ENCODE data around the gene PAIP2B.
"Not testable (repeated sequence)": the region's sequence is repeated elsewhere in the genome, so short reads cannot be mapped to it uniquely, and the experiment has no call there.

PAIP2B gene

DNA sequence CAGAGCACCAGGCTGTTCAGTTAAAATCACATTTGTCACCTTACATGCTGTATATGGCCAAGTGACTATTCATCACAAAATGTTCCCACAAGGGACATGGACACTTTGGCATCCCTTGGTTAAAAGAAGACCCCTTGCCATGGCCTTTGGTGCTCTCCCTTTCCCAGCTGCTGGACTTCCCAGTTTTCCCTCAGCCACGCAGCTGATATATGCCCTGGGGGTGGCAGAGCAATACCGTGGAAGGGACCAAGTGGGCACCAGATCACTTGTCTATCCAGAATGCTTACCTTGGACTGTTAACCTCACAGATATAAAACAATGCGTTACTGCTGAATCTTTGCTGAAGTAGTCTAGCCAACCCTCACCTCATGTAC, 35.3 kb downstream of the PAIP2B start:
- Histone ChIP-seq H3K27me3 (ENCODE audit: insufficient read depth, insufficient read length) (no peaks in the 10 kb centered on the region), H3K9me3 (ENCODE audit: insufficient read depth, low read length) (no peaks in the 10 kb centered on the region), H3K9ac (ENCODE audit: insufficient read length, low read depth) (no peak overlapping the region), H3K36me3 (ENCODE audit: insufficient read depth, insufficient read length, low read length) (no peaks in the 10 kb centered on the region), H3K4me3 (ENCODE audit: insufficient read length, low read depth) (no peak overlapping the region), H3K4me1 (ENCODE audit: insufficient read depth, insufficient read length) (no peaks in the 10 kb centered on the region)
- TF ChIP-seq YY1 (IDR thresholded peaks at IDR 0.05; ENCODE audit: insufficient read depth, insufficient read length): no peak
- no peak for TF ChIP-seq ZNF274 (IDR thresholded peaks at IDR 0.05; ENCODE audit: low read depth, low read length)
- no peak for TF ChIP-seq SUZ12 (IDR thresholded peaks at IDR 0.05; ENCODE audit: extremely low read depth, insufficient read depth, insufficient read length)
- DNase-seq (ENCODE audit: low read depth, low spot score): no peak

DNA sequence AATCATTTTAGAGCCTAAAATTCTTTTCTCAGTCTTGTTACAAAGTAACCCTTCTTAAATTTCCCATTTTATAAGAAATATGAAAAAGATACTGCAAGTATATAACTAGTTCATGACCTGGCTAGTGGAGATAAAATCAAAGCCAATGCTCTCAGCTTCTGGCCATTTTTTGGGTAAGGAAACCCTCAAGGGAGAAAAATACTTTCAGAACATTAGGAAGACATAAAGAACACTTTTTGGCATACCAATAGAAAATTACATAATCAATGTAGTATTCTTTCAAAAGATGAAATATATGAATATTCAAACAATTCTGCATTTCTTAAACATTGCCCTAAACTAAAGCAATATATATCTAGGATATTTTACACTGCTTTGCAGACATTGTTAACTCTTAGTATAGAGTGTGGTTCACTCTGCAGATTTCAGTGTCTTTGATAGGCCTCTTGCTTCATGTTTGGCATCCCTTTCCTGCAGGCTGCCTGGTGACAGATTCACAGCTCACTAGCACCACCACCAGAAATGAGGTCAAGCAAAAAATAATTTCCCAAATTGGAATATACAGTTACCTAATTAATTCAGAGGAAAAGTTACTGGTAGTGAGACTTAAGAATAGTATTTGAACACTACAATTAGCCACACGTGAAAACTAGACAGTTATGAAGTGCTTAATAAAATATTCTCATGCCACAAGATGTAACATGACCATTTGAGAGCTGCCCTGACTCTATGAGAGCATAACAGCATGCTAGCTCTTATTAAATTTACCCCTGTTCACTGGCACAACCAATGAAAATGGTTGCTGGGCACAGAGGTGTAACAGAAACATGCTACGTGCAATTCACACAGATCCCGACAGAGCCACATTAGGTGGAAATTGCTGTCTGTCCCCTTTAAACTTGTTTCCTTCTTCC, 36.0 kb downstream of the PAIP2B start:
- Histone ChIP-seq H3K9me3 (ENCODE audit: insufficient read depth, low read length) (no peaks in the 10 kb centered on the region), H3K4me3 (ENCODE audit: insufficient read length, low read depth) (no peak overlapping the region), H3K36me3 (ENCODE audit: insufficient read depth, insufficient read length, low read length) (no peaks in the 10 kb centered on the region), H3K27me3 (ENCODE audit: insufficient read depth, insufficient read length) (no peaks in the 10 kb centered on the region), H3K9ac (ENCODE audit: insufficient read length, low read depth) (no peak overlapping the region), H3K4me1 (ENCODE audit: insufficient read depth, insufficient read length) (peaks cover 4% of the 10 kb centered on the region)
- TF ChIP-seq SUZ12 (IDR thresholded peaks at IDR 0.05; ENCODE audit: extremely low read depth, insufficient read depth, insufficient read length): no peak
- no peak for DNase-seq (ENCODE audit: low read depth, low spot score)

DNA sequence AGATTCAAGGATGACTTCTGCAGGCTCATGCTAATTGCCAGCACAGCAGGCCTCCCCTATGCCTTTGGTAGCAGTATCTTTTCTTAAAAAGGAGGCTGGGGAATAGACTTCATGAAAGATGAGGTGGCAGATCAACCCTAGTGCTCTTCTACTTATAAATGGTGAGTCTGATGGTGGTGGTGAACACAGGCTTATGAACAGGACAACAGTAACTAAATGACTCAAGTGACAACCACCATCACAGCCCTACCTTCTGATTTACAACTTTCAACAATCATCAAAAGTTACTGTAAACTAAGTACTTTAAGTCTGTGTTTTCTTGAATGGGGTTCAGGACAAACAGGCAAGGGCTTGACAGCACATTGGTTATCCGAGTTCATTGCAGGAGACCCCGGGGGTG, 39.3 kb downstream of the PAIP2B start:
- H3K4me3 ChIP-seq (ENCODE audit: insufficient read length, low read depth): no peak overlapping the region
- H3K36me3 ChIP-seq (ENCODE audit: insufficient read depth, insufficient read length, low read length): no peaks in the 10 kb centered on the region
- peaks cover 4% of the 10 kb centered on the region for H3K4me1 ChIP-seq (ENCODE audit: insufficient read depth, insufficient read length)
- DNase-seq (ENCODE audit: low read depth, low spot score): no peak
- H3K9me3 ChIP-seq (ENCODE audit: insufficient read depth, low read length): no peaks in the 10 kb centered on the region
- H3K27me3 ChIP-seq (ENCODE audit: insufficient read depth, insufficient read length): no peaks in the 10 kb centered on the region
- TF ChIP-seq SUZ12 (IDR thresholded peaks at IDR 0.05; ENCODE audit: extremely low read depth, insufficient read depth, insufficient read length) (no peak), YY1 (IDR thresholded peaks at IDR 0.05; ENCODE audit: insufficient read depth, insufficient read length) (no peak), ZNF274 (IDR thresholded peaks at IDR 0.05; ENCODE audit: low read depth, low read length) (no peak)
- H3K9ac ChIP-seq (ENCODE audit: insufficient read length, low read depth): no peak overlapping the region

DNA sequence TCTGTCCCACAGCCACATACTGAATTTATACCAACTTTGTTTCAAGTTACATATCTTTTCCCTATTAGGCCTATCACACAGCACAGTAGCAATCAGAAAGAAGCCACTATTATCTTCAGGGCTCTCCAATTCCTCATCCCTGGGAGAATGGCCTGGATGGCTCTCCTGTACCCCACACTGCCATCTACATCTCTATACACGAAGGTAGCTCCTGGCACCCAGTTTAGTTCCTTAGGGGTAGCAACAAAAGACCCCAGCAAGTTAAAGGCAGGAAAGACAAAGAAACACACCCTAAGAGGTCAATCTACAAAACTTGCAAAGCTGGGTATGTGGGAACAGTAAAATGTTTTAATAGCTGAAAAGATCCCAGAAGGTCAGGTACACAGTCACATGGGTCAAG, 39.9 kb downstream of the PAIP2B start:
- Histone ChIP-seq H3K9me3 (ENCODE audit: insufficient read depth, low read length) (no peaks in the 10 kb centered on the region), H3K27me3 (ENCODE audit: insufficient read depth, insufficient read length) (no peaks in the 10 kb centered on the region), H3K36me3 (ENCODE audit: insufficient read depth, insufficient read length, low read length) (no peaks in the 10 kb centered on the region), H3K4me3 (ENCODE audit: insufficient read length, low read depth) (no peak overlapping the region), H3K9ac (ENCODE audit: insufficient read length, low read depth) (no peak overlapping the region), H3K4me1 (ENCODE audit: insufficient read depth, insufficient read length) (peaks cover 4% of the 10 kb centered on the region)
- no peak for TF ChIP-seq ZNF274 (IDR thresholded peaks at IDR 0.05; ENCODE audit: low read depth, low read length)
- TF ChIP-seq SUZ12 (IDR thresholded peaks at IDR 0.05; ENCODE audit: extremely low read depth, insufficient read depth, insufficient read length): no peak
- no peak for TF ChIP-seq YY1 (IDR thresholded peaks at IDR 0.05; ENCODE audit: insufficient read depth, insufficient read length)
- no peak for DNase-seq (ENCODE audit: low read depth, low spot score)

DNA sequence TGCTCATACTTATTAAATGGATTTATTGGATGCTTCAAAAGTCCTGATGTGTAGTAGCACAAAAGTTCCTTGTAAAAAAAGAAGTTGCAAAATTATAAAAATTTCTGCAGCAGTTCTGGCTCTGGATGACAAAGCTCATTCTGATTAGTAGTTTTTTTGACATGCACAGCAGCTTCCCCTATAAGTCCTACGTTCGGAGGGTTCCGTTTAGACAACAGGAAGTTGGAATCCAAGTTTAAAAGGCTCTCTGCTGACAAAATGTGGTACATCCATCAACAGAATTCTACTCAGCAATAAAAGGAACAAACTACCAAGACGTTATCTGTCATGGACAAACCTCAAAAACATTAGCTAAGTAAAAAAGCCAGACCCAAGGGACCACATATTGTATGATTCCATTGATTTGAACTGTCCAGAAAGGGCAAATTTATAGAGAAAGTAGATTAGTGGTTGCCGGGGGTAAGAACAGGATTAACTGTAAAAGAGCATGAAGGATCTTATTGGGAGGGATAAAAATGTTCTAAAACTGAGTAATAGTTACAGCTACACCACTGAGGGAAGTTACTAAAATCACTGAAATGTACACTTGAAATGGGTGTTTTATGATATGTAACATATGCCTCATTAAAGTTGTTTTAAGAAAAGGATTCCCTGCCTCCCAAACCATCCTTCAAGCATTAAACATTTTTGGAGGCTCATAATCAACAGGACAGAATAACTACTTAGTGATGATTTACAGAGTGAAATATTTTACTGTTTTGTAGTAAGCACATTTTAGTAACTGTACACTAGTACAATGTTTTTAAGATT, 43.4 kb downstream of the PAIP2B start:
- H3K27me3 ChIP-seq (ENCODE audit: insufficient read depth, insufficient read length); H3K4me3 ChIP-seq (ENCODE audit: insufficient read length, low read depth); H3K9me3 ChIP-seq (ENCODE audit: insufficient read depth, low read length); H3K9ac ChIP-seq (ENCODE audit: insufficient read length, low read depth); H3K4me1 ChIP-seq (ENCODE audit: insufficient read depth, insufficient read length); H3K36me3 ChIP-seq (ENCODE audit: insufficient read depth, insufficient read length, low read length); DNase-seq (ENCODE audit: low read depth, low spot score): not testable (repeated sequence)

DNA sequence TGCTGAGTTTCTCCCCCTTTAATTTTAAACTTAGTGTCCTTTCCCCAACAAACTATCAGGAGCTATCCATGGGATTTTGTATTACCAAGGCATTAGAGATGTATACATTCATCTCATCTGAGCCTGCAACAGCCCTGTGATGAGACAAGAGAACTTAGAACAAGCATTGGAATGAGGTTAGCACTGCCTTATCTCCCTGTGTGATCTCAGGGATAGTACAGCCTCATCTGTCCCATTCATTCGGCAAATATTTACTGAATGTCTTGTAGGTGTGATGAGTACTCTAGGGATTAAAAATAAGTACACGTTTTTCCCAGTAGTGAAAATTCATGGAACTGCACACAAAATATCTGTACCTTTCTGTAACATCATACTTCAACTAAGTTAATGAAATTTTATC, 45.6 kb downstream of the PAIP2B start:
- H3K4me1 ChIP-seq (ENCODE audit: insufficient read depth, insufficient read length): peaks cover 6% of the 10 kb centered on the region
- no peak for DNase-seq (ENCODE audit: low read depth, low spot score)
- no peaks in the 10 kb centered on the region for H3K9me3 ChIP-seq (ENCODE audit: insufficient read depth, low read length)
- H3K9ac ChIP-seq (ENCODE audit: insufficient read length, low read depth): no peak overlapping the region
- no peaks in the 10 kb centered on the region for H3K27me3 ChIP-seq (ENCODE audit: insufficient read depth, insufficient read length)
- TF ChIP-seq YY1 (IDR thresholded peaks at IDR 0.05; ENCODE audit: insufficient read depth, insufficient read length) (no peak), SUZ12 (IDR thresholded peaks at IDR 0.05; ENCODE audit: extremely low read depth, insufficient read depth, insufficient read length) (no peak), ZNF274 (IDR thresholded peaks at IDR 0.05; ENCODE audit: low read depth, low read length) (no peak)
- H3K36me3 ChIP-seq (ENCODE audit: insufficient read depth, insufficient read length, low read length): no peaks in the 10 kb centered on the region
- no peak overlapping the region for H3K4me3 ChIP-seq (ENCODE audit: insufficient read length, low read depth)

DNA sequence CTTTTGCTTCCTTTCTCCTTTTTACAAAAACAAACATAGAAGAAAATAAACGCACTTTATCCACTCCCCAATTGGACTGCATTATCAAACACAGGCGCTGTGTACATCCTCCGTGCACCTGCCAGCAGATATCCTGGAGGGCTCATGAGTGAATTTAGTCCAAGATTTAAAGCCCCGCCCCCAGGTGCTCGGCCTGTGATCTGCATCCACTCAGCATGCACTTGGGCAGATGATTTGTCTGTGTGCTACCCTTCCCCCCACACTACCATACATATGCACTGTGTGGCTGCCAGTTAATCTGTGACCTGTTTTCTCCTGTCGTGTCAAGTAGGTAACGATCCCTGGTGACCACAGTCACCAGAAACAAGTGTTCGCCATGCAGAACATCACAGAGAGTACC, 48.1 kb downstream of the PAIP2B start:
- not testable (repeated sequence) for H3K4me3 ChIP-seq (ENCODE audit: insufficient read length, low read depth); DNase-seq (ENCODE audit: low read depth, low spot score); H3K4me1 ChIP-seq (ENCODE audit: insufficient read depth, insufficient read length); H3K9me3 ChIP-seq (ENCODE audit: insufficient read depth, low read length); H3K27me3 ChIP-seq (ENCODE audit: insufficient read depth, insufficient read length); H3K36me3 ChIP-seq (ENCODE audit: insufficient read depth, insufficient read length, low read length); H3K9ac ChIP-seq (ENCODE audit: insufficient read length, low read depth)
